HCT116 (cell line): Measurements from ENCODE around the gene ABHD5. TPM values are rescaled to one million over a fixed set of nuclear protein-coding genes. Genes with fewer than 3 reads are reported as not detected.

Experiments
- ATAC-seq: fragments of 200-7000 bp; cut with Tn5 transposase; 2 replicates; pipeline ENCODE4 v1.9.1; 2020; ENCODE audit warnings: mild to moderate bottlenecking, moderate library complexity
- BruUV-seq: library from RNA; stranded (reverse); fragments of 400-500 nt; replicated peaks from 2 replicates; lab custom pipeline; 2021; lab: Mats Ljungman, UMichigan
- CTCF ChIA-PET: fragments of 300-600 bp; sonication (Branson Sonifier 250); formaldehyde crosslinking; loops from one replicate; lab custom pipeline; 2021; ENCODE audit warnings: antibody characterized with exemption; lab: Charles Lee
- POLR2A ChIA-PET: fragments of 300-600, 350-600 bp; sonication (Branson Sonifier 250); formaldehyde crosslinking; loops from one replicate; lab custom pipeline; 2021; ENCODE audit warnings: antibody characterized with exemption; lab: Charles Lee
- RAD21 ChIA-PET, 2 experiments: fragments of 300-600 bp; sonication (Branson Sonifier 250); formaldehyde crosslinking; loops; one replicate each; lab custom pipeline; 2023; ENCODE audit warnings: low total read pairs in 2 of 2; ENCODE audit not compliant: uncharacterized antibody in 2 of 2, unreplicated experiment in 2 of 2, low non-redundant PET in 1 of 2; lab: Charles Lee
- DNase-seq: peaks from one replicate; pipeline ENCODE4 v3.0.0-alpha.2; 2010; ENCODE audit warnings: low read depth, low spot score
- H2AFZ ChIP-seq: fragments of 200-600 bp; shearing (Covaris generic), sonication (generic); 2 replicates; pipeline ENCODE4 v1.6.1; 2017; ENCODE audit warnings: low read depth, mixed run types, mixed read lengths, antibody characterized with exemption, low read length; ENCODE audit not compliant: poor library complexity, severe bottlenecking
- H3K27ac ChIP-seq: 2 replicates; pipeline ENCODE4 v1.5.1; 2012; ENCODE audit warnings: low read depth, low read length
- H3K27me3 ChIP-seq: fragments of 200-600 bp; sonication (generic); 2 replicates; pipeline ENCODE4 v1.6.1; 2016; ENCODE audit warnings: mixed run types, low read length, mixed read lengths; ENCODE audit not compliant: insufficient read depth
- H3K36me3 ChIP-seq, 2 experiments: fragments of 200-500 bp in 1 of 2; fragments of 200-600 bp in 1 of 2; sonication (Bioruptor generic) in 1 of 2; sonication (generic) in 1 of 2; 2 replicates each; pipeline versions ENCODE4 v1.5.1 to v1.6.1; 2014 to 2016; ENCODE audit warnings: low read length in 2 of 2, inconsistent platforms in 1 of 2, mixed read lengths in 1 of 2, mixed run types in 1 of 2; ENCODE audit not compliant: insufficient read depth in 2 of 2, control insufficient read depth in 1 of 2
- H3K4me1 ChIP-seq, 2 experiments: fragments of 200-600 bp in 1 of 2; sonication (generic) in 1 of 2; 2 replicates each; pipeline versions ENCODE4 v1.5.1 to v1.6.1; 2012 to 2017; ENCODE audit warnings: low read length in 2 of 2, inconsistent platforms in 1 of 2, mild to moderate bottlenecking in 1 of 2, mixed read lengths in 1 of 2, mixed run types in 1 of 2, moderate library complexity in 1 of 2; ENCODE audit not compliant: insufficient read depth in 2 of 2, control insufficient read depth in 1 of 2
- H3K4me2 ChIP-seq: fragments of 200-600 bp; sonication (generic); 2 replicates; pipeline ENCODE4 v1.6.1; 2017; ENCODE audit warnings: mixed run types, low read length, mixed read lengths
- H3K4me3 ChIP-seq, 2 experiments: fragments of 200-600 bp in 1 of 2; sonication (generic) in 1 of 2; replicated peaks in 1 of 2; 2 replicates each; pipeline ENCODE4 v1.5.1; 2011 to 2016; ENCODE audit warnings: low read length in 2 of 2, control low read depth in 1 of 2, low read depth in 1 of 2, mild to moderate bottlenecking in 1 of 2, mixed read lengths in 1 of 2, mixed run types in 1 of 2
- H3K79me2 ChIP-seq: fragments of 200-600 bp; sonication (generic); 2 replicates; pipeline ENCODE4 v1.6.1; 2017; ENCODE audit warnings: mild to moderate bottlenecking, mixed run types, low read length, moderate library complexity, mixed read lengths; ENCODE audit not compliant: insufficient read depth
- H3K9ac ChIP-seq: fragments of 200-600 bp; sonication (generic); 2 replicates; pipeline ENCODE4 v1.6.1; 2016; ENCODE audit warnings: low read length, mixed read lengths
- H3K9me2 ChIP-seq: fragments of 200-600 bp; sonication (generic), shearing (Covaris generic); 2 replicates; pipeline ENCODE4 v1.6.1; 2017; ENCODE audit warnings: mixed run types, mild to moderate bottlenecking, moderate library complexity; ENCODE audit not compliant: insufficient read depth
- H3K9me3 ChIP-seq, 2 experiments: fragments of 200-500 bp in 1 of 2; fragments of 200-600 bp in 1 of 2; sonication (Bioruptor generic) in 1 of 2; sonication (generic) in 1 of 2; 2 replicates each; pipeline ENCODE4 v1.6.1; 2014 to 2017; ENCODE audit warnings: low read length in 2 of 2, mixed read lengths in 2 of 2, inconsistent platforms in 1 of 2, low read depth in 1 of 2, mild to moderate bottlenecking in 1 of 2, mixed run types in 1 of 2, moderate library complexity in 1 of 2; ENCODE audit not compliant: control insufficient read depth in 1 of 2, insufficient read depth in 1 of 2
- H4K20me1 ChIP-seq: fragments of 200-600 bp; sonication (generic), shearing (Covaris generic); 2 replicates; pipeline ENCODE4 v1.6.1; 2017; ENCODE audit warnings: mixed run types, mild to moderate bottlenecking, moderate library complexity; ENCODE audit not compliant: insufficient read depth
- ATF3 ChIP-seq: IDR thresholded peaks from 2 replicates; pipeline ENCODE4 v1.6.1; 2012
- CBX3 ChIP-seq: IDR thresholded peaks from 2 replicates; pipeline ENCODE4 v1.6.1; 2012; ENCODE audit warnings: low read depth
- CEBPB ChIP-seq: IDR thresholded peaks from 2 replicates; pipeline ENCODE4 v1.6.1; 2012; ENCODE audit warnings: low read depth
- CTCF ChIP-seq, 3 experiments: fragments of 200-600 bp in 1 of 3; sonication (generic) in 1 of 3; IDR thresholded peaks in 2 of 3; conservative IDR thresholded peaks in 1 of 3; 2 replicates each; pipeline ENCODE4 v1.5.1; 2012 to 2017; ENCODE audit warnings: low read depth in 2 of 3, low read length in 2 of 3, antibody characterized with exemption in 1 of 3, borderline replicate concordance in 1 of 3, control low read depth in 1 of 3, mild to moderate bottlenecking in 1 of 3, mixed read lengths in 1 of 3, mixed run types in 1 of 3, moderate library complexity in 1 of 3; ENCODE audit not compliant: insufficient read depth in 1 of 3
- ELF1 ChIP-seq: IDR thresholded peaks from 2 replicates; pipeline ENCODE4 v1.6.1; 2012; ENCODE audit warnings: low read depth, borderline replicate concordance
- EZH2phosphoT487 ChIP-seq: fragments of 200-600 bp; IDR thresholded peaks from 2 replicates; pipeline ENCODE4 v1.6.1; 2018; ENCODE audit warnings: antibody characterized with exemption, borderline replicate concordance
- FOSL1 ChIP-seq: IDR thresholded peaks from 2 replicates; pipeline ENCODE4 v1.6.1; 2012; ENCODE audit warnings: low read depth
- POLR2A ChIP-seq: IDR thresholded peaks from 2 replicates; pipeline ENCODE4 v1.7.0; 2011; ENCODE audit warnings: borderline replicate concordance; ENCODE audit not compliant: insufficient read depth, insufficient read length; ENCODE audit errors: extremely low read depth
- POLR2AphosphoS5 ChIP-seq: IDR thresholded peaks from 2 replicates; pipeline ENCODE4 v1.6.1; 2011; ENCODE audit warnings: mild to moderate bottlenecking, low read depth, low read length, moderate library complexity
- RAD21 ChIP-seq: IDR thresholded peaks from 2 replicates; pipeline ENCODE4 v1.6.1; 2012; ENCODE audit warnings: low read depth, mild to moderate bottlenecking
- SIN3A ChIP-seq: IDR thresholded peaks from 2 replicates; pipeline ENCODE4 v1.6.1; 2012; ENCODE audit warnings: low read depth
- SRF ChIP-seq: IDR thresholded peaks from 2 replicates; pipeline ENCODE4 v1.6.1; 2012; ENCODE audit warnings: low read depth
- TCF7L2 ChIP-seq: IDR thresholded peaks from 2 replicates; pipeline ENCODE4 v1.7.0; 2011; ENCODE audit warnings: borderline replicate concordance, inconsistent platforms; ENCODE audit not compliant: insufficient read depth, insufficient read length; ENCODE audit errors: extremely low read depth
- YY1 ChIP-seq: IDR thresholded peaks from 2 replicates; pipeline ENCODE4 v1.6.1; 2011; ENCODE audit warnings: low read length, low read depth, moderate library complexity, mild to moderate bottlenecking; ENCODE audit not compliant: insufficient replicate concordance; ENCODE audit errors: extremely low read depth
- ZNF274 ChIP-seq: fragments of 200-500 bp; sonication (Bioruptor generic); IDR thresholded peaks from 2 replicates; pipeline ENCODE4 v1.6.1; 2014; ENCODE audit warnings: mild to moderate bottlenecking, low read depth, low read length, inconsistent platforms
- intact Hi-C: fragments of 100-400 bp; cut with micrococcal nuclease; formaldehyde crosslinking; loops from 2 replicates; pipeline ENCODE4 v1.10.0; 2022
- total RNA-seq: library from RNA; stranded (reverse); gene quantifications from one replicate; pipeline ENCODE4 v1.2.1, GENCODE V29; 2021; ENCODE audit not compliant: unreplicated experiment

Gene ABHD5
- total RNA-seq, 1 experiment from 2014 or later = 18.5 TPM

GRCh38 chr3:43693594-43693993 lies 2.9 kb downstream of the ABHD5 start (continued):
- TF ChIP-seq POLR2AphosphoS5 (no peak), EZH2phosphoT487 (no peak), TCF7L2 (no peak)

GRCh38 chr3:43695443-43695842 lies 4.7 kb downstream of the ABHD5 start:
- H3K4me3 ChIP-seq = no peak overlapping the region
- intact Hi-C loops = no loop called here
- no peak overlapping the region for H2AFZ ChIP-seq
- H3K79me2 ChIP-seq = peaks cover 75% of the 10 kb centered on the region
- DNase-seq (no peak), ATAC-seq (no peak)
- TF ChIP-seq RAD21 = no peak
- TF ChIP-seq ZNF274 = no peak
- TF ChIP-seq POLR2AphosphoS5 = no peak
- no peak for TF ChIP-seq ELF1
- TF ChIP-seq SIN3A = no peak
- no peak for TF ChIP-seq CTCF (IDR thresholded peaks at IDR 0.05 in 2 of 3, conservative IDR thresholded peaks at IDR 0.05 in 1 of 3; ENCODE audit: borderline replicate concordance in 1 of 3, insufficient read depth in 1 of 3, low read depth in 2 of 3, low read length in 2 of 3)
- TF ChIP-seq FOSL1 = no peak
- TF ChIP-seq SRF = no peak
- no peak for TF ChIP-seq POLR2A
- no peak for TF ChIP-seq CEBPB
- no peak for TF ChIP-seq CBX3
- TF ChIP-seq ATF3 = no peak
- no peak for TF ChIP-seq YY1
- H3K9ac ChIP-seq = no peak overlapping the region
- RAD21 ChIA-PET = no interaction called here
- BruUV-seq = no TSS peak
- POLR2A ChIA-PET = no interaction called here
- H4K20me1 ChIP-seq = no peaks in the 10 kb centered on the region
- no peaks in the 10 kb centered on the region for H3K9me3 ChIP-seq
- CTCF ChIA-PET = no interaction called here
- no peak overlapping the region for H3K27ac ChIP-seq
- no peaks in the 10 kb centered on the region for H3K36me3 ChIP-seq
- no peaks in the 10 kb centered on the region for H3K9me2 ChIP-seq
- no peak overlapping the region for H3K4me2 ChIP-seq
- H3K27me3 ChIP-seq = no peaks in the 10 kb centered on the region
- H3K4me1 ChIP-seq = peaks cover 8 to 14% of the 10 kb centered on the region in 2 experiments; a peak in 2 of 4 replicates
